ENCODE measurements around the gene SPRR2G. TPM values are rescaled to one million over a fixed set of nuclear protein-coding genes. Genes with fewer than 3 reads are reported as not detected.
A peak's percentile ranks its signal among the peaks of the same experiment; 100 is the strongest.

Gene SPRR2G
- total and polyA plus RNA-seq, 4 experiments from 2014 or later: not detected

GRCh38 chr1:153178922-153179321 is 28.2 kb upstream of the SPRR2G start:
- Mint-ChIP-seq H3K4me1 (no peaks in the 10 kb centered on the region), H3K27me3 (peaks cover 8 to 12% of the 10 kb centered on the region in 2 donors), H3K36me3 (no peaks in the 10 kb centered on the region), H3K9me3 (peaks cover 0 to 7% (median 1%) of the 10 kb centered on the region in 8 donors), H3K27ac (no peak overlapping the region), H3K4me3 (no peak overlapping the region)
- no peak overlapping the region for H3K27ac ChIP-seq (ENCODE audit: low read depth, low read length)
- intact Hi-C loops (cut with micrococcal nuclease): no loop called here
- ChIA-PET POLR2A (ENCODE audit: partially characterized antibody) (no interaction called here), CTCF (ENCODE audit: partially characterized antibody) (no interaction called here)
- H3K36me3 ChIP-seq (ENCODE audit: insufficient read depth, low read length): no peaks in the 10 kb centered on the region
- no peaks in the 10 kb centered on the region for H3K9me3 ChIP-seq (ENCODE audit: control insufficient read depth in 1 of 2, low read length in 2 of 2)
- DNase-seq: no peak
- H3K4me3 ChIP-seq (ENCODE audit: low read length in 2 of 2): no peak overlapping the region
- no peaks in the 10 kb centered on the region for H3K4me1 ChIP-seq (ENCODE audit: insufficient read depth, low read length)
- H3K27me3 ChIP-seq (ENCODE audit: insufficient read depth, low read length): no peaks in the 10 kb centered on the region

GRCh38 chr1:153174624-153175023 is 23.9 kb upstream of the SPRR2G start:
- ChIA-PET POLR2A (ENCODE audit: partially characterized antibody) (no interaction called here), CTCF (ENCODE audit: partially characterized antibody) (no interaction called here)
- no peaks in the 10 kb centered on the region for H3K9me3 Mint-ChIP-seq
- peaks cover 4% of the 10 kb centered on the region in 2 donors for H3K27me3 Mint-ChIP-seq
- no peak for DNase-seq
- Histone ChIP-seq H3K9me3 (ENCODE audit: control insufficient read depth in 1 of 2, low read length in 2 of 2) (no peaks in the 10 kb centered on the region), H3K27ac (ENCODE audit: low read depth, low read length) (no peak overlapping the region), H3K4me3 (ENCODE audit: low read length in 2 of 2) (no peak overlapping the region), H3K4me1 (ENCODE audit: insufficient read depth, low read length) (no peaks in the 10 kb centered on the region), H3K36me3 (ENCODE audit: insufficient read depth, low read length) (no peaks in the 10 kb centered on the region), H3K27me3 (ENCODE audit: insufficient read depth, low read length) (no peaks in the 10 kb centered on the region)
- no peaks in the 10 kb centered on the region for H3K36me3 Mint-ChIP-seq
- no peak overlapping the region for H3K27ac Mint-ChIP-seq
- no peak overlapping the region for H3K4me3 Mint-ChIP-seq
- no peaks in the 10 kb centered on the region for H3K4me1 Mint-ChIP-seq
- intact Hi-C loops (cut with micrococcal nuclease): no loop called here

GRCh38 chr1:153168686-153169085 is 18.0 kb upstream of the SPRR2G start:
- CTCF ChIA-PET (ENCODE audit: partially characterized antibody): no interaction called here

GRCh38 chr1:153155541-153155940 is 4.9 kb upstream of the SPRR2G start:
- Histone ChIP-seq H3K4me3 (ENCODE audit: low read length in 2 of 2) (no peak overlapping the region), H3K27me3 (ENCODE audit: insufficient read depth, low read length) (no peaks in the 10 kb centered on the region), H3K4me1 (ENCODE audit: insufficient read depth, low read length) (no peaks in the 10 kb centered on the region), H3K27ac (ENCODE audit: low read depth, low read length) (no peak overlapping the region), H3K9me3 (ENCODE audit: control insufficient read depth in 1 of 2, low read length in 2 of 2) (peaks cover 0 to 5% of the 10 kb centered on the region in 2 donors), H3K36me3 (ENCODE audit: insufficient read depth, low read length) (no peaks in the 10 kb centered on the region)
- Mint-ChIP-seq H3K4me3 (no peak overlapping the region), H3K36me3 (no peaks in the 10 kb centered on the region), H3K9me3 (peaks cover 0 to 26% (median 18%) of the 10 kb centered on the region in 8 donors), H3K4me1 (no peaks in the 10 kb centered on the region), H3K27me3 (peaks cover 12 to 17% of the 10 kb centered on the region in 2 donors), H3K27ac (no peak overlapping the region)
- intact Hi-C loops (cut with micrococcal nuclease): no loop called here
- CTCF ChIA-PET (ENCODE audit: partially characterized antibody): no interaction called here
- POLR2A ChIA-PET (ENCODE audit: partially characterized antibody): no interaction called here
- DNase-seq: no peak

More at GRCh38 chr1:153168686-153169085, 18.0 kb upstream of the SPRR2G start:
- Mint-ChIP-seq H3K4me3 (no peak overlapping the region), H3K9me3 (peaks cover 0 to 2% (median 0%) of the 10 kb centered on the region in 8 donors), H3K27me3 (peaks cover 15 to 24% of the 10 kb centered on the region in 2 donors), H3K27ac (no peak overlapping the region), H3K4me1 (no peaks in the 10 kb centered on the region), H3K36me3 (no peaks in the 10 kb centered on the region)
- Histone ChIP-seq H3K9me3 (ENCODE audit: control insufficient read depth in 1 of 2, low read length in 2 of 2) (no peaks in the 10 kb centered on the region), H3K27ac (ENCODE audit: low read depth, low read length) (no peak overlapping the region), H3K4me3 (ENCODE audit: low read length in 2 of 2) (no peak overlapping the region), H3K4me1 (ENCODE audit: insufficient read depth, low read length) (no peaks in the 10 kb centered on the region), H3K36me3 (ENCODE audit: insufficient read depth, low read length) (no peaks in the 10 kb centered on the region), H3K27me3 (ENCODE audit: insufficient read depth, low read length) (no peaks in the 10 kb centered on the region)
- POLR2A ChIA-PET (ENCODE audit: partially characterized antibody): no interaction called here
- intact Hi-C loops (cut with micrococcal nuclease): no loop called here
- DNase-seq: no peak

GRCh38 chr1:153152481-153152880 is 1.8 kb upstream of the SPRR2G start:
- H3K27ac ChIP-seq (ENCODE audit: low read depth, low read length): no peak overlapping the region
- H3K27me3 ChIP-seq (ENCODE audit: insufficient read depth, low read length): no peaks in the 10 kb centered on the region
- H3K4me3 ChIP-seq (ENCODE audit: low read length in 2 of 2): no peak overlapping the region
- no peaks in the 10 kb centered on the region for H3K36me3 ChIP-seq (ENCODE audit: insufficient read depth, low read length)
- H3K4me1 ChIP-seq (ENCODE audit: insufficient read depth, low read length): no peaks in the 10 kb centered on the region
- DNase-seq: no peak
- H3K9me3 ChIP-seq (ENCODE audit: control insufficient read depth in 1 of 2, low read length in 2 of 2): no peaks in the 10 kb centered on the region
- H3K4me3 Mint-ChIP-seq: no peak overlapping the region
- no peaks in the 10 kb centered on the region for H3K36me3 Mint-ChIP-seq
- peaks cover 0 to 6% (median 2%) of the 10 kb centered on the region in 8 donors for H3K9me3 Mint-ChIP-seq
- H3K27me3 Mint-ChIP-seq: peaks cover 19 to 29% of the 10 kb centered on the region in 2 donors
- POLR2A ChIA-PET (ENCODE audit: partially characterized antibody): no interaction called here
- CTCF ChIA-PET (ENCODE audit: partially characterized antibody): no interaction called here
- no peak overlapping the region for H3K27ac Mint-ChIP-seq
- H3K4me1 Mint-ChIP-seq: no peaks in the 10 kb centered on the region
- intact Hi-C loops (cut with micrococcal nuclease): no loop called here

- Mint-ChIP-seq H3K27me3 (peaks cover 7 to 15% of the 10 kb centered on the region in 2 donors), H3K36me3 (no peaks in the 10 kb centered on the region), H3K4me1 (no peaks in the 10 kb centered on the region), H3K27ac (no peak overlapping the region), H3K4me3 (no peak overlapping the region), H3K9me3 (peaks cover 0 to 3% (median 0%) of the 10 kb centered on the region in 8 donors)
- H3K27ac ChIP-seq (ENCODE audit: low read depth, low read length): no peak overlapping the region
- no peaks in the 10 kb centered on the region for H3K9me3 ChIP-seq (ENCODE audit: control insufficient read depth in 1 of 2, low read length in 2 of 2)
- H3K4me3 ChIP-seq (ENCODE audit: low read length in 2 of 2): no peak overlapping the region
- no peaks in the 10 kb centered on the region for H3K36me3 ChIP-seq (ENCODE audit: insufficient read depth, low read length)
- H3K27me3 ChIP-seq (ENCODE audit: insufficient read depth, low read length): peaks cover 8% of the 10 kb centered on the region
- H3K4me1 ChIP-seq (ENCODE audit: insufficient read depth, low read length): no peaks in the 10 kb centered on the region
- intact Hi-C loops (cut with micrococcal nuclease): no loop called here
- POLR2A ChIA-PET (ENCODE audit: partially characterized antibody): no interaction called here
- CTCF ChIA-PET (ENCODE audit: partially characterized antibody): no interaction called here
- no peak for DNase-seq
Observed at GRCh38 chr1:153141377-153141776, 9.3 kb downstream of the SPRR2G start.

GRCh38 chr1:153140484-153140883 is 10.2 kb downstream of the SPRR2G start:
- Histone ChIP-seq H3K4me1 (ENCODE audit: insufficient read depth, low read length) (no peaks in the 10 kb centered on the region), H3K27ac (ENCODE audit: low read depth, low read length) (no peak overlapping the region), H3K36me3 (ENCODE audit: insufficient read depth, low read length) (no peaks in the 10 kb centered on the region), H3K4me3 (ENCODE audit: low read length in 2 of 2) (no peak overlapping the region), H3K9me3 (ENCODE audit: control insufficient read depth in 1 of 2, low read length in 2 of 2) (no peaks in the 10 kb centered on the region), H3K27me3 (ENCODE audit: insufficient read depth, low read length) (peaks cover 8% of the 10 kb centered on the region)
- no peak for DNase-seq
- intact Hi-C loops (cut with micrococcal nuclease): no loop called here
- Mint-ChIP-seq H3K27ac (no peak overlapping the region), H3K9me3 (peaks cover 0 to 2% (median 0%) of the 10 kb centered on the region in 8 donors), H3K4me1 (no peaks in the 10 kb centered on the region), H3K36me3 (no peaks in the 10 kb centered on the region), H3K27me3 (peaks cover 9 to 15% of the 10 kb centered on the region in 2 donors), H3K4me3 (no peak overlapping the region)
- CTCF ChIA-PET (ENCODE audit: partially characterized antibody): no interaction called here
- POLR2A ChIA-PET (ENCODE audit: partially characterized antibody): no interaction called here

- Mint-ChIP-seq H3K36me3 (no peaks in the 10 kb centered on the region), H3K27ac (no peak overlapping the region), H3K4me1 (no peaks in the 10 kb centered on the region), H3K27me3 (peaks cover 23 to 28% of the 10 kb centered on the region in 2 donors), H3K9me3 (peaks cover 0 to 6% (median 0%) of the 10 kb centered on the region in 8 donors), H3K4me3 (peak overlapping the region in 1 of 8 donors; percentile 2)
- ChIA-PET CTCF (ENCODE audit: partially characterized antibody) (no interaction called here), POLR2A (ENCODE audit: partially characterized antibody) (no interaction called here)
- no peaks in the 10 kb centered on the region for H3K4me1 ChIP-seq (ENCODE audit: insufficient read depth, low read length)
- no peak overlapping the region for H3K27ac ChIP-seq (ENCODE audit: low read depth, low read length)
- no peak for DNase-seq
- H3K36me3 ChIP-seq (ENCODE audit: insufficient read depth, low read length): no peaks in the 10 kb centered on the region
- H3K9me3 ChIP-seq (ENCODE audit: control insufficient read depth in 1 of 2, low read length in 2 of 2): no peaks in the 10 kb centered on the region
- intact Hi-C loops (cut with micrococcal nuclease): no loop called here
- no peak overlapping the region for H3K4me3 ChIP-seq (ENCODE audit: low read length in 2 of 2)
- H3K27me3 ChIP-seq (ENCODE audit: insufficient read depth, low read length): peaks cover 6% of the 10 kb centered on the region
Observed at GRCh38 chr1:153133743-153134142, 16.9 kb downstream of the SPRR2G start.

All from CD4-positive, alpha-beta memory T cell (primary cell).